ENCODE measurements around the gene KIF26B. TPM values are rescaled to one million over a fixed set of nuclear protein-coding genes. Genes with fewer than 3 reads are reported as not detected.

The KIF26B gene
- total RNA-seq, 1 donor from 2014 or later = 3.4 TPM

- Mint-ChIP-seq H3K27ac (ENCODE audit: unreplicated experiment) (no peak overlapping the region), H3K27me3 (ENCODE audit: unreplicated experiment) (peaks cover 5% of the 10 kb centered on the region), H3K36me3 (ENCODE audit: low read depth, unreplicated experiment) (peaks cover 7% of the 10 kb centered on the region), H3K4me1 (ENCODE audit: unreplicated experiment) (peaks cover 3% of the 10 kb centered on the region), H3K9me3 (ENCODE audit: unreplicated experiment) (peaks cover 7% of the 10 kb centered on the region), H3K4me3 (ENCODE audit: unreplicated experiment) (no peak overlapping the region)
- DNase-seq (ENCODE audit: low spot score) = no peak
- TF ChIP-seq CTCF (IDR thresholded peaks at IDR 0.05; ENCODE audit: unreplicated experiment) = no peak
Measured at GRCh38 chr1:245211035-245211749, 56.4 kb downstream of the KIF26B start.

- Mint-ChIP-seq H3K4me1 (ENCODE audit: unreplicated experiment) (peaks cover 5% of the 10 kb centered on the region), H3K9me3 (ENCODE audit: unreplicated experiment) (peaks cover 5% of the 10 kb centered on the region), H3K4me3 (ENCODE audit: unreplicated experiment) (no peak overlapping the region), H3K27ac (ENCODE audit: unreplicated experiment) (no peak overlapping the region), H3K27me3 (ENCODE audit: unreplicated experiment) (peaks cover 5% of the 10 kb centered on the region), H3K36me3 (ENCODE audit: low read depth, unreplicated experiment) (peaks cover 6% of the 10 kb centered on the region)
- no peak for TF ChIP-seq CTCF (IDR thresholded peaks at IDR 0.05; ENCODE audit: unreplicated experiment)
- no peak for DNase-seq (ENCODE audit: low spot score)
Measured at GRCh38 chr1:245211761-245212160, 57.0 kb downstream of the KIF26B start.

GRCh38 chr1:245212221-245212710 lies 57.5 kb downstream of the KIF26B start:
- Mint-ChIP-seq H3K4me3 (ENCODE audit: unreplicated experiment) (no peak overlapping the region), H3K36me3 (ENCODE audit: low read depth, unreplicated experiment) (peaks cover under 1% of the 10 kb centered on the region), H3K4me1 (ENCODE audit: unreplicated experiment) (peaks cover 8% of the 10 kb centered on the region), H3K9me3 (ENCODE audit: unreplicated experiment) (no peaks in the 10 kb centered on the region), H3K27ac (ENCODE audit: unreplicated experiment) (no peak overlapping the region), H3K27me3 (ENCODE audit: unreplicated experiment) (peaks cover 5% of the 10 kb centered on the region)
- no peak for TF ChIP-seq CTCF (IDR thresholded peaks at IDR 0.05; ENCODE audit: unreplicated experiment)
- no peak for DNase-seq (ENCODE audit: low spot score)

- H3K27ac Mint-ChIP-seq (ENCODE audit: unreplicated experiment) = no peak overlapping the region
- TF ChIP-seq CTCF (IDR thresholded peaks at IDR 0.05; ENCODE audit: unreplicated experiment) = no peak
- no peak overlapping the region for H3K4me3 Mint-ChIP-seq (ENCODE audit: unreplicated experiment)
Measured at GRCh38 chr1:245213066-245213831, 58.5 kb downstream of the KIF26B start.

GRCh38 chr1:245215071-245215470 lies 60.3 kb downstream of the KIF26B start:
- peaks cover 8% of the 10 kb centered on the region for H3K4me1 Mint-ChIP-seq (ENCODE audit: unreplicated experiment)
- no peak for DNase-seq (ENCODE audit: low spot score)
- no peak overlapping the region for H3K4me3 Mint-ChIP-seq (ENCODE audit: unreplicated experiment)
- no peak for TF ChIP-seq CTCF (IDR thresholded peaks at IDR 0.05; ENCODE audit: unreplicated experiment)
- H3K27me3 Mint-ChIP-seq (ENCODE audit: unreplicated experiment) = peaks cover 3% of the 10 kb centered on the region
- H3K9me3 Mint-ChIP-seq (ENCODE audit: unreplicated experiment) = no peaks in the 10 kb centered on the region
- peaks cover 3% of the 10 kb centered on the region for H3K36me3 Mint-ChIP-seq (ENCODE audit: low read depth, unreplicated experiment)
- no peak overlapping the region for H3K27ac Mint-ChIP-seq (ENCODE audit: unreplicated experiment)

More at GRCh38 chr1:245213066-245213831, 58.5 kb downstream of the KIF26B start:
- Mint-ChIP-seq H3K4me1 (ENCODE audit: unreplicated experiment) (peaks cover 8% of the 10 kb centered on the region), H3K9me3 (ENCODE audit: unreplicated experiment) (no peaks in the 10 kb centered on the region), H3K27me3 (ENCODE audit: unreplicated experiment) (peaks cover 5% of the 10 kb centered on the region), H3K36me3 (ENCODE audit: low read depth, unreplicated experiment) (peaks cover 3% of the 10 kb centered on the region)
- no peak for DNase-seq (ENCODE audit: low spot score)
